DOHH2 (cell line): ENCODE measurements around the gene SLC16A7.

ENCODE experiments used
- H3F3A ChIP-seq: fragments of 200-600 bp; sonication (generic), shearing (Covaris generic); 2 replicates; pipeline ENCODE4 v1.6.0; 2016; ENCODE audit warnings: antibody characterized with exemption, mild to moderate bottlenecking; ENCODE audit not compliant: control insufficient read depth, insufficient read depth
- H3K27ac ChIP-seq: fragments of 200-600 bp; sonication (generic); 2 replicates; pipeline ENCODE4 v1.5.1; 2014; ENCODE audit warnings: low read depth, mild to moderate bottlenecking, low read length, moderate library complexity
- H3K27me3 ChIP-seq: fragments of 200-600 bp; sonication (generic); 2 replicates; pipeline ENCODE4 v1.6.1; 2014; ENCODE audit warnings: mild to moderate bottlenecking, low read length, mixed read lengths; ENCODE audit not compliant: control insufficient read depth
- H3K36me3 ChIP-seq: fragments of 200-600 bp; sonication (generic); 2 replicates; pipeline ENCODE4 v1.6.1; 2014; ENCODE audit warnings: mild to moderate bottlenecking, low read length, moderate library complexity, mixed read lengths; ENCODE audit not compliant: control insufficient read depth
- H3K4me1 ChIP-seq: fragments of 200-600 bp; sonication (generic); 2 replicates; pipeline ENCODE4 v1.6.1; 2014; ENCODE audit warnings: mild to moderate bottlenecking, low read length, mixed read lengths; ENCODE audit not compliant: control insufficient read depth
- H3K4me2 ChIP-seq: fragments of 200-600 bp; sonication (generic); 2 replicates; pipeline ENCODE4 v1.6.0; 2014; ENCODE audit warnings: mild to moderate bottlenecking, low read length, moderate library complexity
- H3K4me3 ChIP-seq: fragments of 200-600 bp; sonication (generic); 2 replicates; pipeline ENCODE4 v1.5.1; 2014; ENCODE audit warnings: mild to moderate bottlenecking, low read length, mixed read lengths
- H3K79me2 ChIP-seq: fragments of 200-600 bp; sonication (generic); 2 replicates; pipeline ENCODE4 v1.6.1; 2014; ENCODE audit warnings: mild to moderate bottlenecking, low read length, mixed read lengths; ENCODE audit not compliant: control insufficient read depth
- H3K9me2 ChIP-seq: fragments of 200-600 bp; sonication (generic); replicated peaks from 2 replicates; pipeline ENCODE4 v1.6.1; 2014; ENCODE audit warnings: mild to moderate bottlenecking, low read length, mixed read lengths; ENCODE audit not compliant: control insufficient read depth
- H3K9me3 ChIP-seq: fragments of 200-600 bp; sonication (generic); 2 replicates; pipeline ENCODE4 v1.6.1; 2014; ENCODE audit warnings: antibody characterized with exemption, low read length, mixed read lengths; ENCODE audit not compliant: control insufficient read depth, insufficient read depth
- H4K20me1 ChIP-seq: fragments of 200-600 bp; sonication (generic); 2 replicates; pipeline ENCODE4 v1.6.0; 2014; ENCODE audit warnings: low read depth, mild to moderate bottlenecking, antibody characterized with exemption, low read length, moderate library complexity; ENCODE audit not compliant: control insufficient read depth, insufficient read depth
- EZH2phosphoT487 ChIP-seq: fragments of 200-600 bp; sonication (generic); IDR thresholded peaks from 2 replicates; pipeline ENCODE4 v1.6.1; 2017; ENCODE audit warnings: borderline replicate concordance, mild to moderate bottlenecking, antibody characterized with exemption, low read length, moderate library complexity, mixed read lengths
- TF ChIP-seq, protein P1 (sequence below): fragments of 200-600 bp; sonication (generic); IDR thresholded peaks from one replicate; pipeline ENCODE4 v1.5.1; 2014; ENCODE audit warnings: antibody characterized with exemption, mild to moderate bottlenecking, low read depth, low read length; ENCODE audit not compliant: poor library complexity, severe bottlenecking

The SLC16A7 gene

DNA sequence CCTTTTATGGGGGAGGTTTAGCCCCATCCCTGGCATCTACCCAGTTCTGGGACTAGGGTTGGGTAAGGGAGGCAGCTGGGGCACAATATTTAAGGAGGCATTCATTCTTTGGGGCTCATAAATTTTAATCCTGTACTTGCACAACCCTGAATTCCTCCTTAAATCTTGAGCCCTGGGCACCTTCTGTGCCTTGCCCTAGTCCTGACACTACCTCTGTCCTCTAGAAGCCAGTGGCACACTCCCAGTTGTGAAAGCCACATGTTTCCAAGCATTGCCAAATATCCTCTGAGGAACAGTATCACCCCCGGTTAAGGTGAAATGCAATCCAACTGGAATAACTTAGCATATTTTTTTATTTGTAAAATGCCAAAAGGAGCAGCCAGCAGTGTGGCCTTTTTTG lies 36.6 kb downstream of the SLC16A7 start:
- Histone ChIP-seq H3K9me3 (no peaks in the 10 kb centered on the region), H3F3A (no peaks in the 10 kb centered on the region), H3K4me2 (no peak overlapping the region), H3K79me2 (peaks cover 43% of the 10 kb centered on the region), H4K20me1 (no peaks in the 10 kb centered on the region), H3K9me2 (no peaks in the 10 kb centered on the region), H3K4me3 (no peak overlapping the region), H3K36me3 (no peaks in the 10 kb centered on the region; the same call in 1 of the 2 replicates), H3K4me1 (no peaks in the 10 kb centered on the region), H3K27ac (no peak overlapping the region), H3K27me3 (no peaks in the 10 kb centered on the region)
- TF ChIP-seq, protein P1, sequence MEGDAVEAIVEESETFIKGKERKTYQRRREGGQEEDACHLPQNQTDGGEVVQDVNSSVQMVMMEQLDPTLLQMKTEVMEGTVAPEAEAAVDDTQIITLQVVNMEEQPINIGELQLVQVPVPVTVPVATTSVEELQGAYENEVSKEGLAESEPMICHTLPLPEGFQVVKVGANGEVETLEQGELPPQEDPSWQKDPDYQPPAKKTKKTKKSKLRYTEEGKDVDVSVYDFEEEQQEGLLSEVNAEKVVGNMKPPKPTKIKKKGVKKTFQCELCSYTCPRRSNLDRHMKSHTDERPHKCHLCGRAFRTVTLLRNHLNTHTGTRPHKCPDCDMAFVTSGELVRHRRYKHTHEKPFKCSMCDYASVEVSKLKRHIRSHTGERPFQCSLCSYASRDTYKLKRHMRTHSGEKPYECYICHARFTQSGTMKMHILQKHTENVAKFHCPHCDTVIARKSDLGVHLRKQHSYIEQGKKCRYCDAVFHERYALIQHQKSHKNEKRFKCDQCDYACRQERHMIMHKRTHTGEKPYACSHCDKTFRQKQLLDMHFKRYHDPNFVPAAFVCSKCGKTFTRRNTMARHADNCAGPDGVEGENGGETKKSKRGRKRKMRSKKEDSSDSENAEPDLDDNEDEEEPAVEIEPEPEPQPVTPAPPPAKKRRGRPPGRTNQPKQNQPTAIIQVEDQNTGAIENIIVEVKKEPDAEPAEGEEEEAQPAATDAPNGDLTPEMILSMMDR = no peak
- TF ChIP-seq EZH2phosphoT487 = no peak

DNA sequence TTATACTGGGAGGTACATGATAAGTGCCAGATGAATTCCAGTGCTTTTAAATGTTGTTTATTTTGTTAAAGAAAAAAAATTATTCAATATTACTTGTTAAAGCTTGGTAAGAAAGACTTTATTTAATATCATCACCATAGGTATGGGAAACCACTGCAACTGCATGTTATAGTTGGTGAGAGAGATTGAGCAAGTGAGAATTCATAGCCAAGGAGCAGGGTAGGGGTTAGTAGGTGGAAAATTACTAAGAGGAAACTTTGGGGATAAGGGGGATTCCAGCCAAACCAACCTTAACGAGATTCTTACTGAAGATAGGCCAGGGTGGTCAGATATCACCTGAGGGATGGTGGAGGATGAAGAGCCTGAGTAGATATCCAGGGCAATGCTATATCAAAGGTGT lies 38.4 kb downstream of the SLC16A7 start:
- Histone ChIP-seq H3K79me2 (peaks cover 50% of the 10 kb centered on the region), H3K4me2 (no peak overlapping the region), H3K27ac (no peak overlapping the region), H3K9me2 (no peaks in the 10 kb centered on the region), H4K20me1 (no peaks in the 10 kb centered on the region), H3K4me3 (no peak overlapping the region), H3K4me1 (no peaks in the 10 kb centered on the region), H3K36me3 (peaks cover 4% of the 10 kb centered on the region; the same call in 1 of the 2 replicates), H3F3A (no peaks in the 10 kb centered on the region), H3K27me3 (no peaks in the 10 kb centered on the region), H3K9me3 (no peaks in the 10 kb centered on the region)
- TF ChIP-seq EZH2phosphoT487 = no peak
- TF ChIP-seq, protein P1 = no peak

DNA sequence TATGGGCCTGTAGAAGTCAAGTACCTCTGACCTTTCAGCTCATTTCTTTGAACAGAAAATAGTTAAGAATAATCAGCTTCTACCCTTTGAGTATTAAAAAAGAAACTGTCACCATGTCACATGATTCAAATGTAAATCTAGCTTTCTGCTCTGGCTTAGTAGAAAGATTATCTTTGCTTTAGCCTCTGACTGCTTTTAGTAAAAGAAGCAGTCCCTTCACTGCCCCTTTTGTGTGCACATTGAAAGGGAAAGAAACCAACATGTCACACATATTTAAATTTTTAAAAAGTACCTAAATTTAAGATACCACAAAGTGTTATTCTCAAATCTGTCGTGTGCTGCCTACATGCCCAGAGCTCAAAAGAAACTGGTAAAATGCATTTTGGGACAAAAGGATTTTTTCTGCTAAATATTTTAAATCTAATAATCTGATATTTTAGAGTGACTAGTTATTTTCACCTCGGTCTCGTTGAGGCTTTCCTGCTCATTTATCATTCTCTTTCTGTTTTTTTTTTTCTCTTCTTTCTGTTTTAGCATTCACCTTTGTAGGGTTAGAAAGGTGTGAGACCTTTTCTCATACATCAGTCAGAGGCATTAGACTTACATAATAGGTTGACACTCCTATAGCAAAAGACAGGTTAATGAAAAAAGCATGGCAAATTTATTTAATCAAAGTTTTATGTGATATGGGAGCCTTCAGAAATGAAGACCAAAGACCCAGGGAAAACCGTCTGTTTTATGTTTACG lies 41.3 kb downstream of the SLC16A7 start:
- Histone ChIP-seq H3K36me3 (peaks cover 5% of the 10 kb centered on the region), H3F3A (no peaks in the 10 kb centered on the region), H4K20me1 (no peaks in the 10 kb centered on the region), H3K79me2 (peaks cover 46% of the 10 kb centered on the region), H3K4me3 (no peak overlapping the region), H3K4me2 (no peak overlapping the region), H3K27ac (no peak overlapping the region), H3K4me1 (no peaks in the 10 kb centered on the region), H3K9me2 (no peaks in the 10 kb centered on the region), H3K9me3 (no peaks in the 10 kb centered on the region), H3K27me3 (no peaks in the 10 kb centered on the region)
- TF ChIP-seq, protein P1 = no peak
- TF ChIP-seq EZH2phosphoT487 = no peak
